Effector memory CD8-positive, alpha-beta T cell (primary cell): ENCODE data around the gene NAMPT.

Experiments
- ATAC-seq: fragments of 150-1000 bp; cut with Tn5 transposase; replicated peaks from 2 replicates; pipeline ENCODE4 v1.10.0; 2021; ENCODE audit warnings: mild to moderate bottlenecking, moderate library complexity
- DNase-seq, 3 experiments: peaks; one replicate each; pipeline ENCODE4 v3.0.0; 2021
- H3K27ac Mint-ChIP-seq, 2 donors: one replicate each; pipeline ENCODE4 v1.8.0; 2022; ENCODE audit warnings: mild to moderate bottlenecking in 2 of 2, mixed read lengths in 2 of 2, moderate library complexity in 2 of 2
- H3K27me3 Mint-ChIP-seq, 2 donors: one replicate each; pipeline ENCODE4 v1.8.0; 2022; ENCODE audit warnings: mixed read lengths in 2 of 2
- H3K36me3 Mint-ChIP-seq: one replicate; pipeline ENCODE4 v1.8.0; 2022; ENCODE audit warnings: mild to moderate bottlenecking, moderate library complexity, mixed read lengths; ENCODE audit not compliant: insufficient read depth
- H3K4me1 Mint-ChIP-seq, 2 donors: one replicate each; pipeline ENCODE4 v1.8.0; 2022; ENCODE audit warnings: low read depth in 2 of 2, mixed read lengths in 2 of 2
- H3K4me3 Mint-ChIP-seq, 2 donors: one replicate each; pipeline ENCODE4 v1.8.0; 2022; ENCODE audit warnings: mild to moderate bottlenecking in 2 of 2, mixed read lengths in 2 of 2, moderate library complexity in 2 of 2
- H3K9me3 Mint-ChIP-seq, 2 donors: one replicate each; pipeline ENCODE4 v1.8.0; 2022; ENCODE audit warnings: mixed read lengths in 2 of 2

NAMPT gene

GRCh38 chr7:106254525-106255116 is 30.2 kb downstream of the NAMPT start:
- Mint-ChIP-seq H3K9me3 (no peaks in the 10 kb centered on the region), H3K27ac (no peak overlapping the region), H3K4me3 (no peak overlapping the region), H3K4me1 (no peaks in the 10 kb centered on the region), H3K36me3 (peaks cover 55% of the 10 kb centered on the region), H3K27me3 (no peaks in the 10 kb centered on the region)
- DNase-seq, result no peak
- no peak for ATAC-seq

DNA sequence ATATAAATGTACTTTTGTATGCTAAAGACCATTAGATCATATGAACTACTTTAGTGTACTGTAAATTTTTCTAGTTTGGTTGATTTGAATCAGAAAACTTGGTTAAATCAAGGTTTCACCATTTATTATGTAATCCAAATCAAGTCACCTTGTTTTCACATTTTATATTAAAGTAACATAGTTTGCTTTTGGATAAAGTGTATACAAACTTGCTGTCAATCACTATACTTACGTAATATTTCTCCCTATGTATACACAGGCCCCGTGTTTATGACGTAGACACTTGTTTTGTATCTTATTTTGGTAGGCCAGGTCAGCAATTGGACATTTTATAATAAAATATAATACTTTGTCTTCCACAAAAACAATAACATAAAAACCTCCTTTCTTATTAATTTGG is 32.2 kb downstream of the NAMPT start:
- H3K27ac Mint-ChIP-seq, result no peak overlapping the region
- H3K4me1 Mint-ChIP-seq, result no peaks in the 10 kb centered on the region
- H3K4me3 Mint-ChIP-seq, result no peak overlapping the region
- peaks cover 63% of the 10 kb centered on the region for H3K36me3 Mint-ChIP-seq
- H3K9me3 Mint-ChIP-seq, result peaks cover 0 to 7% of the 10 kb centered on the region in 2 donors
- ATAC-seq (no peak), DNase-seq (no peak)
- no peaks in the 10 kb centered on the region for H3K27me3 Mint-ChIP-seq

GRCh38 chr7:106249488-106249887 is 35.3 kb downstream of the NAMPT start:
- peaks cover 3 to 16% of the 10 kb centered on the region in 2 donors for H3K9me3 Mint-ChIP-seq

DNA sequence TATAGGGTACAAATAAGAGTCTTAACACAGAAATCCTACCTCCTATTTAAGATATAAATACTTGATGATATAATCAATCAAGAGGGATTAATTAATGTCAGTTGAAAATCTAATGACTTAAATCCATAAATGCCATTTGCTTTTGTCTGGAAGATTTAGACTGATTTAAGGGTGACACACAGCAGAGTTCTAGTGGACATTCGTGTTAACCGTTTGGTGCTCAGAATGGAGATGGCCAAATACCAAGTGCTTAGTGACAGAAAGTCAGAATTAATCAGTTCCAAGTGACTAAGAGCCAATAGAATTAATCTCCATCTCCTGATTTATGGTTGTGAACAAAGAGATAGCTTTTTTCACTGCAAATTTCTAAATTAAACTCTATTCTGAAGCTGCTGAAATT is 36.2 kb downstream of the NAMPT start:
- Mint-ChIP-seq H3K27me3 (no peaks in the 10 kb centered on the region), H3K27ac (no peak overlapping the region), H3K4me1 (no peaks in the 10 kb centered on the region), H3K9me3 (peaks cover 3 to 25% of the 10 kb centered on the region in 2 donors), H3K4me3 (no peak overlapping the region), H3K36me3 (peaks cover 42% of the 10 kb centered on the region)
- DNase-seq (no peak), ATAC-seq (no peak)

More at GRCh38 chr7:106249488-106249887, 35.3 kb downstream of the NAMPT start:
- Mint-ChIP-seq H3K36me3 (peaks cover 46% of the 10 kb centered on the region), H3K4me1 (no peaks in the 10 kb centered on the region), H3K4me3 (no peak overlapping the region), H3K27ac (no peak overlapping the region), H3K27me3 (no peaks in the 10 kb centered on the region)
- ATAC-seq (no peak), DNase-seq (no peak)

GRCh38 chr7:106247841-106248240 is 36.9 kb downstream of the NAMPT start:
- H3K9me3 Mint-ChIP-seq, result peaks cover 3 to 27% of the 10 kb centered on the region in 2 donors
- ATAC-seq, result no peak
- no peaks in the 10 kb centered on the region for H3K4me1 Mint-ChIP-seq
- H3K36me3 Mint-ChIP-seq, result peaks cover 38% of the 10 kb centered on the region
- no peak for DNase-seq
- no peak overlapping the region for H3K4me3 Mint-ChIP-seq
- H3K27ac Mint-ChIP-seq, result no peak overlapping the region
- H3K27me3 Mint-ChIP-seq, result no peaks in the 10 kb centered on the region

GRCh38 chr7:106246902-106247711 is 37.7 kb downstream of the NAMPT start:
- no peak overlapping the region for H3K4me3 Mint-ChIP-seq
- DNase-seq (no peak), ATAC-seq (no peak)
- H3K27me3 Mint-ChIP-seq, result no peaks in the 10 kb centered on the region
- peaks cover 3 to 27% of the 10 kb centered on the region in 2 donors for H3K9me3 Mint-ChIP-seq
- H3K36me3 Mint-ChIP-seq, result peaks cover 32% of the 10 kb centered on the region
- no peak overlapping the region for H3K27ac Mint-ChIP-seq
- no peaks in the 10 kb centered on the region for H3K4me1 Mint-ChIP-seq

GRCh38 chr7:106243893-106244292 is 40.9 kb downstream of the NAMPT start:
- H3K4me1 Mint-ChIP-seq, result no peaks in the 10 kb centered on the region
- H3K27ac Mint-ChIP-seq, result no peak overlapping the region
- DNase-seq (no peak), ATAC-seq (no peak)
- peaks cover 17% of the 10 kb centered on the region for H3K36me3 Mint-ChIP-seq
- H3K9me3 Mint-ChIP-seq, result peaks cover 3 to 27% of the 10 kb centered on the region in 2 donors
- no peak overlapping the region for H3K4me3 Mint-ChIP-seq
- no peaks in the 10 kb centered on the region for H3K27me3 Mint-ChIP-seq

- H3K36me3 Mint-ChIP-seq, result no peaks in the 10 kb centered on the region
- peaks cover 0 to 9% of the 10 kb centered on the region in 2 donors for H3K9me3 Mint-ChIP-seq
- H3K4me1 Mint-ChIP-seq, result no peaks in the 10 kb centered on the region
- H3K4me3 Mint-ChIP-seq, result no peak overlapping the region
- peaks cover 0 to 2% of the 10 kb centered on the region in 2 donors for H3K27me3 Mint-ChIP-seq
- ATAC-seq (no peak), DNase-seq (no peak)
- no peak overlapping the region for H3K27ac Mint-ChIP-seq
Measured at GRCh38 chr7:106239406-106239805, 45.4 kb downstream of the NAMPT start.

DNA sequence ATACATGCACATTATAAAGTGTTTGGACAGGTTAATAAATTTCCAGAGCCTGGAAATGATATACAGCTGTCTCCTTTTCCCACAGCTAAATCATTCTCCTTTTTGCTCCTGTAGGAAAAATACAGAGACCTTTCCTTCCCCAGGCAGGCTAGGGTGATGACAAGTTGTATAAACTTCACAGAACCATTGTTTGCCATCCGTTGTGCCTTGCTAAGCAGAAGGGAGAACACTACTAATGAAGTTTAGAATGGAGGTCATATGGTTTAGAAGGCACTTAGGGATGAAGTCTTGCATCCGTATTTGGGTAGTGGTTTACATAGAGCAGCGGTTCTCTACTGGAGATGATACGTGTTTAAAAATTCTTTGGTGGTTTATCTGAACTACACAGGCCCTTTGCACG is 46.0 kb downstream of the NAMPT start:
- peaks cover 0 to 8% of the 10 kb centered on the region in 2 donors for H3K27me3 Mint-ChIP-seq
- no peaks in the 10 kb centered on the region for H3K36me3 Mint-ChIP-seq
- ATAC-seq (no peak), DNase-seq (no peak)
- H3K4me3 Mint-ChIP-seq, result no peak overlapping the region
- peaks cover 0 to 3% of the 10 kb centered on the region in 2 donors for H3K9me3 Mint-ChIP-seq
- no peak overlapping the region for H3K27ac Mint-ChIP-seq
- no peaks in the 10 kb centered on the region for H3K4me1 Mint-ChIP-seq

DNA sequence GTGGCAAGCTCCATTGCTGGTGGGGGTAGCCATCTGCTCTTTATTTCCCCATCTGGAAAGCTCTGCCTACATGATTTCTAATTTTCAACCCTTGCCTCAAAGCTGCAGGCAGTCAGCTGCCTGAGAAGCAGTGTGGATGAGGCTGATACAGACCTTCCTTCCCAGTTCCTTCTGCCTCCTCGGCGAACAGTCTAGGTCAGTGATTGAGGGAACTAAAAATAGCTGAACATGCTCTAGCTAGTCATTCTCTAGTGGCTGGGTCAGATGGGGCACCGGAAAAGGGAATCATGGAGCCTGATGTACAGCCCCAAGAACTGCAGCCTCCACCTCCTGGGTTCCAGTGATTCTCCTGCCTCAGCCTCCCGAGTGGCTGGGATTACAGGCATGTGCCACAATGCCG is 48.7 kb downstream of the NAMPT start:
- no peaks in the 10 kb centered on the region for H3K9me3 Mint-ChIP-seq
- no peaks in the 10 kb centered on the region for H3K4me1 Mint-ChIP-seq
- no peak overlapping the region for H3K4me3 Mint-ChIP-seq
- DNase-seq (no peak), ATAC-seq (no peak)
- peaks cover 11 to 23% of the 10 kb centered on the region in 2 donors for H3K27me3 Mint-ChIP-seq
- H3K27ac Mint-ChIP-seq, result no peak overlapping the region
- no peaks in the 10 kb centered on the region for H3K36me3 Mint-ChIP-seq

DNA sequence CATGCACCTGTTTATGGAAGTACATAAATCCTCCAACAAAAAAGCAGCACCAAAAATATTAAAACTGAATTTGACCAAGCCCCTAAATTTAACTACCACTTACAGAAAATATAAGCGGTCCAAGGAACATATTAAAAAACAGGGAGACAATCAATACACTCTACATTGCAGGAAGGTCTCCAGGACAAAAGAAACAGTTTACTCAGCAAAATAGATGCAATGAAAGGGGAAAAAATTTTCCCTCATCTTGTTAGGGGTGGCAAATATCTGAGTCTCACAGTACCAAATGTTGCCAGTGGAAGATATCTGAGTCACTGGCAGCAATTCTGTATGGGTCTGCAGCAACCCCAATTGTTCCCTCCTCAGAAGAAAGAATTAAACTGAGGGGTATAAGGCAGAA is 50.4 kb downstream of the NAMPT start:
- no peaks in the 10 kb centered on the region for H3K36me3 Mint-ChIP-seq
- H3K27me3 Mint-ChIP-seq, result peaks cover 19 to 34% of the 10 kb centered on the region in 2 donors
- no peak overlapping the region for H3K27ac Mint-ChIP-seq
- no peak overlapping the region for H3K4me3 Mint-ChIP-seq
- no peaks in the 10 kb centered on the region for H3K4me1 Mint-ChIP-seq
- DNase-seq (no peak), ATAC-seq (no peak)
- H3K9me3 Mint-ChIP-seq, result no peaks in the 10 kb centered on the region

- no peak for DNase-seq
- Mint-ChIP-seq H3K27ac (no peak overlapping the region), H3K9me3 (no peaks in the 10 kb centered on the region), H3K4me3 (no peak overlapping the region), H3K27me3 (peaks cover 38 to 50% of the 10 kb centered on the region in 2 donors), H3K4me1 (no peaks in the 10 kb centered on the region), H3K36me3 (no peaks in the 10 kb centered on the region)
- ATAC-seq, result no peak
Measured at GRCh38 chr7:106231856-106232490, 52.8 kb downstream of the NAMPT start.

DNA sequence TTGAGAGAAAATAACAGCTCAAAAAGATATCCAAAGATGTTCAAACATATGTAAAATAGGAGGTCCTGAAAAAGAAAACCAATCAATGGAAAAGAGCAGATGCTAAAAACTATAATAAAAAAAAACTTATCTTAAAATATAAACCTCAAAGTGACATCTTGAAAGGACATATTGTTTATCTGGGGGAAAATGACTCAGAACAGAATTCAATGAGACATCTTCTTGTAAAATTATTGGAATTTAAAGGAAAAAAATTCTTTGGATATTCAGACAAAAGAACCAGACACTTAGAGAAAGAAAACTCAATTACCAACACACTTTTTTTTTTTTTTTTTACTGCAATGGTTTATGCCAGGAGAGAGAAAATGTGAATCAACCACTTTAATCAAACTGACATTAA is 58.9 kb downstream of the NAMPT start:
- Mint-ChIP-seq H3K4me3 (no peak overlapping the region), H3K36me3 (no peaks in the 10 kb centered on the region), H3K27me3 (peaks cover 37 to 41% of the 10 kb centered on the region in 2 donors), H3K9me3 (no peaks in the 10 kb centered on the region), H3K27ac (no peak overlapping the region), H3K4me1 (no peaks in the 10 kb centered on the region)
- DNase-seq (no peak), ATAC-seq (no peak)

GRCh38 chr7:106224797-106225196 is 60.0 kb downstream of the NAMPT start:
- ATAC-seq, result no peak
- Mint-ChIP-seq H3K4me3 (no peak overlapping the region), H3K9me3 (no peaks in the 10 kb centered on the region), H3K4me1 (no peaks in the 10 kb centered on the region), H3K27me3 (peaks cover 32 to 40% of the 10 kb centered on the region in 2 donors), H3K27ac (no peak overlapping the region), H3K36me3 (no peaks in the 10 kb centered on the region)
- DNase-seq, result no peak
